OCI-LY7 (cell line): ENCODE measurements around the gene ZCCHC14. TPM values are rescaled to one million over a fixed set of nuclear protein-coding genes. Genes with fewer than 3 reads are reported as not detected.

Experiments
- BruUV-seq: library from RNA; stranded (reverse); fragments of 400-500 nt; replicated peaks from 2 replicates; lab custom pipeline; 2021; lab: Mats Ljungman, UMichigan
- CTCF ChIA-PET: fragments of 300-600 bp; sonication (Branson Sonifier 250); formaldehyde crosslinking; loops from one replicate; lab custom pipeline; 2022; ENCODE audit warnings: antibody characterized with exemption; ENCODE audit not compliant: unreplicated experiment; lab: Charles Lee
- POLR2A ChIA-PET: fragments of 300-600 bp; sonication (Branson Sonifier 250); formaldehyde crosslinking; loops from one replicate; lab custom pipeline; 2022; ENCODE audit warnings: antibody characterized with exemption; lab: Charles Lee
- DNase-seq: peaks from one replicate; pipeline ENCODE4 v3.0.0-alpha.2; 2015; ENCODE audit warnings: low spot score
- H2AFZ ChIP-seq: fragments of 200-600 bp; sonication (generic), shearing (Covaris generic); 2 replicates; pipeline ENCODE4 v1.6.1; 2014; ENCODE audit warnings: mild to moderate bottlenecking, antibody characterized with exemption, low read length, moderate library complexity
- H3K27ac ChIP-seq: fragments of 200-600 bp; sonication (generic); 2 replicates; pipeline ENCODE4 v1.5.1; 2014; ENCODE audit warnings: mixed run types, low read depth, mild to moderate bottlenecking, moderate library complexity, low read length, inconsistent platforms; ENCODE audit not compliant: poor library complexity, severe bottlenecking
- H3K36me3 ChIP-seq: fragments of 200-600 bp; sonication (generic); 2 replicates; pipeline ENCODE4 v1.6.1; 2014; ENCODE audit warnings: mild to moderate bottlenecking, antibody characterized with exemption, low read length, moderate library complexity, mixed read lengths; ENCODE audit not compliant: insufficient read depth
- H3K4me1 ChIP-seq: fragments of 200-600 bp; sonication (generic); 2 replicates; pipeline ENCODE4 v1.5.1; 2014; ENCODE audit warnings: mild to moderate bottlenecking, low read length; ENCODE audit not compliant: insufficient read depth, poor library complexity, severe bottlenecking
- H3K4me2 ChIP-seq: fragments of 200-600 bp; sonication (generic); 2 replicates; pipeline ENCODE4 v1.6.1; 2014; ENCODE audit warnings: mild to moderate bottlenecking, low read length
- H3K4me3 ChIP-seq: fragments of 200-600 bp; sonication (generic); 2 replicates; pipeline ENCODE4 v1.5.1; 2014; ENCODE audit warnings: mild to moderate bottlenecking, low read depth, low read length; ENCODE audit not compliant: poor library complexity, severe bottlenecking
- H3K79me2 ChIP-seq: fragments of 200-600 bp; sonication (generic); 2 replicates; pipeline ENCODE4 v1.6.1; 2016; ENCODE audit warnings: low read depth, mild to moderate bottlenecking, low read length, moderate library complexity, mixed read lengths; ENCODE audit not compliant: insufficient read depth
- H3K9me2 ChIP-seq: fragments of 200-600 bp; sonication (generic); 2 replicates; pipeline ENCODE4 v1.6.1; 2016; ENCODE audit warnings: mild to moderate bottlenecking, low read length, mixed read lengths; ENCODE audit not compliant: insufficient read depth
- H3K9me3 ChIP-seq: fragments of 200-600 bp; sonication (generic); 2 replicates; pipeline ENCODE4 v1.6.1; 2014; ENCODE audit warnings: mild to moderate bottlenecking, mixed run types, low read length, mixed read lengths
- H4K20me1 ChIP-seq: fragments of 200-600 bp; sonication (generic); 2 replicates; pipeline ENCODE4 v1.6.1; 2014; ENCODE audit warnings: mild to moderate bottlenecking, antibody characterized with exemption, low read length, moderate library complexity, mixed read lengths; ENCODE audit not compliant: insufficient read depth
- CTCF ChIP-seq: fragments of 200-600 bp; sonication (generic); conservative IDR thresholded peaks from 2 replicates; pipeline ENCODE4 v1.5.1; 2014; ENCODE audit warnings: mild to moderate bottlenecking, antibody characterized with exemption, low read length, moderate library complexity, mixed read lengths
- EZH2phosphoT487 ChIP-seq: fragments of 200-600 bp; sonication (generic); IDR thresholded peaks from 2 replicates; pipeline ENCODE4 v1.6.1; 2018; ENCODE audit warnings: low read depth, borderline replicate concordance, mild to moderate bottlenecking, mixed run types, antibody characterized with exemption, low read length, moderate library complexity, mixed read lengths
- intact Hi-C: fragments of 100-400 bp; cut with micrococcal nuclease; formaldehyde crosslinking; loops from one replicate; pipeline ENCODE4 v1.10.0; 2022; ENCODE audit not compliant: unreplicated experiment
- total RNA-seq, 2 experiments: library from RNA; depleted of rRNA in 1 of 2; stranded (reverse); fragments of >200 nt in 1 of 2; shearing (Covaris generic) in 1 of 2; gene quantifications; 2 replicates each; pipeline ENCODE4 v1.2.3, GENCODE V29; 2014 to 2022

Gene ZCCHC14
- total RNA-seq, 2 experiments from 2014 or later: 8.5 to 17.1 TPM

DNA sequence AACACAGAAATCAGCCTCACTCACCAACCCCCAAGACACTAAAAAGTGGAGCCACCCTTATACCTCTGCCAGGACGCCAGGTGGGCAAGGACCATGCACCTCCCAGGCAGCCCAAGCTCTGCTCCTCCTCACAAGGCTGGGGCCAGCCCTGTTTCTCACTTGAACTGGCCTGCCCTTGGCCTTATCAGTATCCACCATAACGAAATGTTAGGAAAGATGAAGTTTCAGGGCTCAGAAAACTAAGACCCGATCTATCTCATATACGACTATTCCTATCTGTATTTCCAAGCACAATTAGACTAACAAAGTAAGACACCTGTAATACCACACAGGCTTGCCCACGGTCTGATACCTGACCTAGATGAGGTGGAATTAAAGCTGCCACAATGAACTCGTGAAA is 116.2 kb downstream of the ZCCHC14 start:
- no peaks in the 10 kb centered on the region for H3K9me3 ChIP-seq
- H3K4me2 ChIP-seq: no peak overlapping the region
- DNase-seq: no peak
- no peaks in the 10 kb centered on the region for H4K20me1 ChIP-seq
- no peak overlapping the region for H3K27ac ChIP-seq
- H3K36me3 ChIP-seq: peaks cover 21% of the 10 kb centered on the region
- ChIA-PET POLR2A (no interaction called here), CTCF (no interaction called here)
- H3K4me3 ChIP-seq: no peak overlapping the region
- no peaks in the 10 kb centered on the region for H3K9me2 ChIP-seq
- peaks cover 13% of the 10 kb centered on the region for H3K4me1 ChIP-seq
- BruUV-seq: no TSS peak
- H2AFZ ChIP-seq: no peak overlapping the region
- peaks cover 51% of the 10 kb centered on the region for H3K79me2 ChIP-seq
- TF ChIP-seq CTCF (no peak), EZH2phosphoT487 (no peak)
- intact Hi-C loops: no loop called here

DNA sequence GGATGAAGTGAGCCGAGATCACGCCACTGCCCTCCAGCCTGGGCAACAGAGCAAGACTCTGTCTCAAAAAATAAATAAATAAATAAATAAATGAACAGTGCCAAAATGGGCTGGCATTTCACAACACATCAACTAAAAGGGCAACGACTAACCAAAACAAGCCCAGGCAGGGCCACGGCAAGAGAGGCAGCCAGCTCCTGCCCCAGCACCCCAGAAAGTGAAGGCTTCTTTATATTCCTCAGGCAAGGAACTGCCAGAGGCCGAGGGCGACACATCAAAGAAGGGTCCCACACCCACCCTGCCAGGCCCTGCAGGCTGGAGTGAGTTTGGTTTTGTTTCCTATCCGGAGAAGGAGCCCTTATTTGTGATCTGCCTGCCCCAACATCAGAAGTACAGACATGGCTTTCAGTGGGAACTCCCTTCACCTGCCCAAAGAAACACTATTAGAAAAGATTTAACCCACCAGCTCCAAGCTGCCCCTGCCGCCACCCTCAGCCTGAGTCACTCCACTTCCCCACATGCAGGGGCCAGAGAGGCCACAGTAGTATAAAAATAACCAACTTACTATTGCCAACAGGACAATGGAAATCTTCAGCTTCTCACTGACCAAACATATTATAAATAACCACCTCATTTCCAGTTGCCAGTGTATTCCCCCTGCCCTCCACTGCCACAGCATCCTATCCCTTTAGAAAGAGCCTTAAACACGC is 117.2 kb downstream of the ZCCHC14 start:
- Histone ChIP-seq H3K4me1 (peaks cover 2% of the 10 kb centered on the region), H3K4me2 (no peak overlapping the region), H3K9me3 (no peaks in the 10 kb centered on the region), H3K27ac (no peak overlapping the region), H2AFZ (no peak overlapping the region), H3K9me2 (no peaks in the 10 kb centered on the region), H3K4me3 (no peak overlapping the region), H3K36me3 (peaks cover 21% of the 10 kb centered on the region), H3K79me2 (peaks cover 40% of the 10 kb centered on the region), H4K20me1 (no peaks in the 10 kb centered on the region)
- intact Hi-C loops: no loop called here
- TF ChIP-seq CTCF: no peak
- TF ChIP-seq EZH2phosphoT487: no peak
- DNase-seq: no peak
- no TSS peak for BruUV-seq
- POLR2A ChIA-PET: interaction anchor here (0.6 kb wide), 1 partner anchor 1233 kb away, joined by 3 read pairs; no protein-coding TSS in a partner anchor
- CTCF ChIA-PET: no interaction called here

- no TSS peak for BruUV-seq
- POLR2A ChIA-PET: no interaction called here
- CTCF ChIA-PET: no interaction called here
These were observed 118.5 kb downstream of the ZCCHC14 start for GRCh38 chr16:87374313-87374712.

More at GRCh38 chr16:87374313-87374712, 118.5 kb downstream of the ZCCHC14 start:
- Histone ChIP-seq H3K27ac (no peak overlapping the region), H3K4me3 (no peak overlapping the region), H3K36me3 (peaks cover 20% of the 10 kb centered on the region), H3K79me2 (peaks cover 38% of the 10 kb centered on the region; the same call in 1 of the 2 replicates), H3K4me1 (peaks cover 3% of the 10 kb centered on the region), H3K4me2 (no peak overlapping the region), H4K20me1 (no peaks in the 10 kb centered on the region), H3K9me2 (no peaks in the 10 kb centered on the region), H3K9me3 (no peaks in the 10 kb centered on the region), H2AFZ (no peak overlapping the region)
- intact Hi-C loops: no loop called here
- TF ChIP-seq CTCF (no peak), EZH2phosphoT487 (no peak)
- DNase-seq: no peak
